Pericardium fibroblast (primary cell): ENCODE results near the gene TMEM101. TPM values are rescaled to one million over a fixed set of nuclear protein-coding genes. Genes with fewer than 3 reads are reported as not detected.

Experiments used
- total RNA-seq: library from RNA; depleted of rRNA; stranded (reverse); fragments of >200 nt; gene quantifications from 2 replicates; pipeline ENCODE4 v1.2.3, GENCODE V29; 2015

TMEM101 gene
- 27.7 and 32.3 TPM in 2 replicates for total RNA-seq

DNA sequence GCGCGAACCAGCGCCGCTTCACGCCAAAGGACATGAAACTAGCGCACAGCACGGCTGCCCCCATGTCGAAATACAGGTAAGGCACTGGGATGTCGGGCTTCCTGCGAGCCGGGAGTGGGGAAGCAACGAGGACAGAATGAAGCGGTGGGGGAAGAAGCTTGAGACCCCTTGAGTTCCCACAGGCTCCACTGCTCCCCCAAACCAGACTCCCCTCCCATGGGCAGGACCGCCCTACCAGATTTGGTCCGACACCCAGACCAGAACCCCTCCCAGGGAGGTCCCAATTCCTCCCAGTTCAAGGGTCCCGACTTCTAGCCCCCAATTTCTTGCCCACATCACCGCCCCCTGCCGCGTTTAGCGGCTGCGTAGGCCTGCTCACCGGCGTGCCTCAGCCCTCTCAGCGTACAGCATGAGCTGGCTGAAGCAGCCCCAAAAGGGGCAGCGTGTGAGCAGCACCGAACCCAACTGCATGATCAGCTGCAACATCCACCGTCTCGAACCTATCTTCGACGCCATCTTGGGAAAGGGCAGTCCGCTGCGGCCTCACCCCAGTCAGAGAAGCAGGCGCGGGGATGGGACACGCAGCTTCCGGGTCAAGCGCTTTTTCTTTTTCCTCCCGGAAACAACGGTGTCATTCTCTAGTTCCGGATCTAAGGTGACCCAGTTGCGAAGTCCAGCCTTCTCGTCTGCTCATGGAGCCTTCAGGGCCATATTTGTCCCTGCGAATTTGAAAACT is at the start of gene TMEM101:
Gene TMEM101, minus strand, starts transcription at position 527 of the 736 bp plus-strand sequence. Its CDS starts 11 bp downstream, at position 516.

GRCh38 chr17:44004077-44004760 is 10.5 kb downstream of the TMEM101 start, which contains the start of gene NAGS:
Gene NAGS, plus strand, starts transcription at chr17:44004622. Its CDS starts 42 bp downstream, at chr17:44004664.

Other genes starting within 250 kb of the TMEM101 start
- 17.4 and 31.3 TPM in 2 replicates for gene DUSP3, start 236.0 kb downstream of the TMEM101 start, total RNA-seq
- gene CFAP97D1, start 234.5 kb downstream of the TMEM101 start, total RNA-seq, result not detected in 2 replicates
- gene MPP3, start 181.8 kb downstream of the TMEM101 start, total RNA-seq, result 4.3 and 6.0 TPM in 2 replicates
- not detected in 2 replicates for gene CD300LG, start 167.8 kb downstream of the TMEM101 start, total RNA-seq
- gene MPP2, start 107.4 kb downstream of the TMEM101 start, total RNA-seq, result 2.6 TPM in 2 replicates
- gene PPY, start 72.5 kb downstream of the TMEM101 start, total RNA-seq, result not detected in 2 replicates
- gene PYY, start 61.0 kb downstream of the TMEM101 start, total RNA-seq, result 0.51 TPM in 1 of 2 replicates, not detected in the other
- 1.1 and 2.9 TPM in 2 replicates for gene NAGS, start 10.3 kb downstream of the TMEM101 start, total RNA-seq
- 43.0 and 49.7 TPM in 2 replicates for gene LSM12, start 51.7 kb upstream of the TMEM101 start, total RNA-seq
- gene G6PC3, start 55.8 kb upstream of the TMEM101 start, total RNA-seq, result 37.8 and 47.1 TPM in 2 replicates
- gene HDAC5, start 108.7 kb upstream of the TMEM101 start, total RNA-seq, result 50.4 and 54.7 TPM in 2 replicates
- gene HROB, start 127.0 kb upstream of the TMEM101 start, total RNA-seq, result 0.93 and 5.3 TPM in 2 replicates
- gene ASB16, start 155.7 kb upstream of the TMEM101 start, total RNA-seq, result not detected in 2 replicates
- gene TMUB2, start 172.0 kb upstream of the TMEM101 start, total RNA-seq, result 29.1 and 32.2 TPM in 2 replicates
- 49.5 and 59.3 TPM in 2 replicates for gene ATXN7L3, start 184.9 kb upstream of the TMEM101 start, total RNA-seq
- gene UBTF, start 204.7 kb upstream of the TMEM101 start, total RNA-seq, result 43.6 and 54.0 TPM in 2 replicates